ENCODE results near the gene USO1.

DNA sequence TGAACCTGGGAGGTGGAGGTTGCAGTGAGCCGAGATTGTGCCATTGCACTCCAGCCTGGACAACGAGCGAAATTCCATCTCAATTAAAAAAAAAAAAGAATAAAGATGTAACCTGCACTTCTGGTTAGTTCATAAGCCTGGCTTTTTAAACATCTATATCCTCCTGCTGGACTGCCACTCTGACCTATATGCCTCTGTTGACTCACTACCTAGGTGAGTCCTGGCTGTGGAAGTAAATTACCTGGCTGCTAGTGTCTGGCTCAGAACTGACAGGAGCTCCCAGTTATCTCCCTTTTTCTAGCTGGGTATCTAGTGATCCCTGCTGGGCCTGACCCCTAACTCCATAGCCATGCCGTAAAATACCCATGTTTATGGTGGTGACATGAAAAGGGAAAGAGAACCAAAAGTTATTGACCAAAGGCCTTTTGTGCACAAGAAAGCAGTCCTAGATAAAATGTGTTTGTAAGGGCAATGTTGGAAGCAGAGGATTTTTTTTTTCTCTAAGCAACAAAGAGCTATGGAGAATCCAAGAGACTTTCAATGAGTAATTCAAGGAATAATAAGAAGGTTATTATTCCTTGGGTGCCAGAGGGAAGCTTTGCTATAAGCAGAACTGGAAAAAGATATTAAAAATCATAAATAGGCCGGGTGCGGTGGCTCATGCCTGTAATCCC, 40.8 kb upstream of the USO1 start:
- TF ChIP-seq POLR2A (IDR thresholded peaks at IDR 0.05): no peak
- TF ChIP-seq, protein P1, sequence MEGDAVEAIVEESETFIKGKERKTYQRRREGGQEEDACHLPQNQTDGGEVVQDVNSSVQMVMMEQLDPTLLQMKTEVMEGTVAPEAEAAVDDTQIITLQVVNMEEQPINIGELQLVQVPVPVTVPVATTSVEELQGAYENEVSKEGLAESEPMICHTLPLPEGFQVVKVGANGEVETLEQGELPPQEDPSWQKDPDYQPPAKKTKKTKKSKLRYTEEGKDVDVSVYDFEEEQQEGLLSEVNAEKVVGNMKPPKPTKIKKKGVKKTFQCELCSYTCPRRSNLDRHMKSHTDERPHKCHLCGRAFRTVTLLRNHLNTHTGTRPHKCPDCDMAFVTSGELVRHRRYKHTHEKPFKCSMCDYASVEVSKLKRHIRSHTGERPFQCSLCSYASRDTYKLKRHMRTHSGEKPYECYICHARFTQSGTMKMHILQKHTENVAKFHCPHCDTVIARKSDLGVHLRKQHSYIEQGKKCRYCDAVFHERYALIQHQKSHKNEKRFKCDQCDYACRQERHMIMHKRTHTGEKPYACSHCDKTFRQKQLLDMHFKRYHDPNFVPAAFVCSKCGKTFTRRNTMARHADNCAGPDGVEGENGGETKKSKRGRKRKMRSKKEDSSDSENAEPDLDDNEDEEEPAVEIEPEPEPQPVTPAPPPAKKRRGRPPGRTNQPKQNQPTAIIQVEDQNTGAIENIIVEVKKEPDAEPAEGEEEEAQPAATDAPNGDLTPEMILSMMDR (IDR thresholded peaks at IDR 0.05): no peak
